GM12891 (cell line): Measurements from ENCODE around the gene PCDHA9.

Source experiments
- POLR2A ChIP-seq: IDR thresholded peaks from 2 replicates; pipeline ENCODE4 v1.6.1; 2011; ENCODE audit warnings: low read depth, low read length, control low read depth
- POLR2AphosphoS5 ChIP-seq: IDR thresholded peaks from 2 replicates; pipeline ENCODE4 v1.6.1; 2011; ENCODE audit warnings: low read depth, low read length, control low read depth
- POU2F2 ChIP-seq: IDR thresholded peaks from 2 replicates; pipeline ENCODE4 v1.6.1; 2011; ENCODE audit warnings: low read depth, mild to moderate bottlenecking, control low read depth, low read length, moderate library complexity
- SPI1 ChIP-seq: IDR thresholded peaks from 2 replicates; pipeline ENCODE4 v1.6.1; 2011; ENCODE audit warnings: low read depth, low read length, control low read depth
- TAF1 ChIP-seq: IDR thresholded peaks from 2 replicates; pipeline ENCODE4 v1.6.1; 2011; ENCODE audit warnings: low read depth, low read length, control low read depth

DNA sequence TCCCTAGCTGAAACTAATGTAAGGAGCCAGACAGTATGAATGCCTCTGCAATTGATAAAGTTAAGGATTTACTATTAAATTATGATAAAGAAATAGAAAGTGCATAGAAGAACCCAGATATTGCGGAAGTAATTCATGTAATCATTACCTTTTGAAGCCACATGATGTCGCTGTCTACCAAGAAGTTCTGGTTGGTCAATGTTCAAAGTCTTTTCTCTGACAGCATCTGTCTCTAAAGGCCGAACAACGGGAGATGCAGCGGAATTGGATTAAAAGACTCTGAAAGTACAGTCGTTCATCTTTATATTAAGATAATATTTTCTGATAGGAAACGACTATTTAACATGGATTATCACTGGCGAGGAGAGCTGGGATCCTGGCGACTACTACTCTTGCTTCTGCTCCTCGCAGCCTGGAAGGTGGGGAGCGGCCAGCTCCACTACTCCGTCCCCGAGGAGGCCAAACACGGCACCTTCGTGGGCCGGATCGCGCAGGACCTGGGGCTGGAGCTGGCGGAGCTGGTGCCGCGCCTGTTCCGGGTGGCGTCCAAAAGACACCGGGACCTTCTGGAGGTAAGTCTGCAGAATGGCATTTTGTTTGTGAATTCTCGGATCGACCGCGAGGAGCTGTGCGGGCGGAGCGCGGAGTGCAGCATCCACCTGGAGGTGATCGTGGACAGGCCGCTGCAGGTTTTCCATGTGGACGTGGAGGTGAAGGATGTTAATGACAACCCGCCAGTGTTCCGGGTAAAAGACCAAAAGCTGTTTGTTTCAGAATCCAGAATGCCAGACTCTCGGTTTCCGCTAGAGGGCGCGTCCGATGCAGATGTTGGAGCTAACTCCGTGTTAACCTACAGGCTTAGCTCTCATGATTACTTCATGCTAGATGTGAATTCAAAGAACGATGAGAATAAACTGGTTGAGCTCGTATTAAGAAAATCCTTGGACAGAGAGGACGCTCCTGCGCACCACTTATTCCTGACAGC lies 6.9 kb upstream of the PCDHA9 start, which contains the start of gene PCDHA8:
- no peak for TF ChIP-seq POLR2AphosphoS5
- TF ChIP-seq POLR2A, result no peak
- no peak for TF ChIP-seq TAF1
- TF ChIP-seq POU2F2, result no peak
- TF ChIP-seq SPI1, result no peak
